ENCODE results near the gene APOBEC3H. TPM values are rescaled to one million over a fixed set of nuclear protein-coding genes. Genes with fewer than 3 reads are reported as not detected.

The APOBEC3H gene
- total RNA-seq, 1 donor from 2014 or later, result not detected

DNA sequence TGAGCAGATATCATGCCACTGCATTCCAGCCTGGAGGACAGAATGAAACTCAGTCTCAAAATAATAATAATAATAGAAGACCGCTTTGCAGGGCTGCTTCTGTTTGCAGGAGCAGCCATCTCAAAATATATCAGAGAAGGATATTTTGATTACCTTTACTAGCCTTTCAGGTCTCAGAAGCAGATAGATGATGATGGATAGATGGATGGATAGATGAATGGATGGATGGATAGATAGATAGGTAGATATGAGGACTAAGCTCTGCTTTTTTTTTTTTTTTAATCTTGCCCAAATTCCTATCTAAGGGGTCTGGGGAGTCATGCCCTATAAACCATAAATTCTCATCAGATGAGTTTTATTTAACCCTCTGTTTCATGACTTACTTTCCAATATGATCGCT lies 18.5 kb downstream of the APOBEC3H start:
- Mint-ChIP-seq H3K4me1 (peaks cover 43% of the 10 kb centered on the region), H3K27me3 (ENCODE audit: low read depth) (no peaks in the 10 kb centered on the region), H3K4me3 (no peak overlapping the region), H3K36me3 (no peaks in the 10 kb centered on the region), H3K27ac (no peak overlapping the region), H3K9me3 (no peaks in the 10 kb centered on the region)
- DNase-seq (ENCODE audit: low spot score in 2 of 2, unreplicated experiment in 2 of 2), result no peak
- TF ChIP-seq, protein P1, sequence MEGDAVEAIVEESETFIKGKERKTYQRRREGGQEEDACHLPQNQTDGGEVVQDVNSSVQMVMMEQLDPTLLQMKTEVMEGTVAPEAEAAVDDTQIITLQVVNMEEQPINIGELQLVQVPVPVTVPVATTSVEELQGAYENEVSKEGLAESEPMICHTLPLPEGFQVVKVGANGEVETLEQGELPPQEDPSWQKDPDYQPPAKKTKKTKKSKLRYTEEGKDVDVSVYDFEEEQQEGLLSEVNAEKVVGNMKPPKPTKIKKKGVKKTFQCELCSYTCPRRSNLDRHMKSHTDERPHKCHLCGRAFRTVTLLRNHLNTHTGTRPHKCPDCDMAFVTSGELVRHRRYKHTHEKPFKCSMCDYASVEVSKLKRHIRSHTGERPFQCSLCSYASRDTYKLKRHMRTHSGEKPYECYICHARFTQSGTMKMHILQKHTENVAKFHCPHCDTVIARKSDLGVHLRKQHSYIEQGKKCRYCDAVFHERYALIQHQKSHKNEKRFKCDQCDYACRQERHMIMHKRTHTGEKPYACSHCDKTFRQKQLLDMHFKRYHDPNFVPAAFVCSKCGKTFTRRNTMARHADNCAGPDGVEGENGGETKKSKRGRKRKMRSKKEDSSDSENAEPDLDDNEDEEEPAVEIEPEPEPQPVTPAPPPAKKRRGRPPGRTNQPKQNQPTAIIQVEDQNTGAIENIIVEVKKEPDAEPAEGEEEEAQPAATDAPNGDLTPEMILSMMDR (IDR thresholded peaks at IDR 0.05; ENCODE audit: unreplicated experiment), result no peak

DNA sequence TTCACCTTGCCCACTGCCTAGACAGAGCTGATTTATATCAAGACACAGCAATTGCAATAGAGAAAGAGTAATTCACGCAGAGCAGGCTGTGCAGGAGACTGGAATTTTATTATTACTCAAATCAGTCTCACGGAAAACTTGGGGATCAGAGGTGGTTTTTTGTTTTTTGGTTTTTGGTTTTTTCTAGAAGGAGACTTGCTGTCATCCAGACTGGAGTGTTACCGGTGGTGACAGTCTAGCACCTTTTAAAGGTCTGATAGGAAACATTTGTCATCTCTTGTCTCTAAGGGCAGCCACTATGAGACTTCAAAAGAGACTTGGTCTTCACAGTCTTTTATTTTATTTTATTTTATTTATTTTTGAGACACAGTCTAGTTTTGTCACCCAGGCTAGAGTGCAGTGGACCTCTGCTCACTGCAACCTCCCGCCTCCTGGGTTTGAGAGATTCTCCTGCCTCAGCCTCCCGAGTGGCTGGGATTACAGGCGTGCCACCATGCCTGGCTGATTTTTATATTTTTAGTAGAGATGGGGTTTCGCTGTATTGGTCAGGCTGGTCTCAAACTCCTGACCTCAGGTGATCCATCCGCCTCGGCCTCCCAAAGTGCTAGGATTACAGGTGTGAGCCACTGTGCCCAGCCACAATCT lies 19.1 kb downstream of the APOBEC3H start:
- no peaks in the 10 kb centered on the region for H3K27me3 Mint-ChIP-seq (ENCODE audit: low read depth)
- H3K4me1 Mint-ChIP-seq, result peaks cover 38% of the 10 kb centered on the region

DNA sequence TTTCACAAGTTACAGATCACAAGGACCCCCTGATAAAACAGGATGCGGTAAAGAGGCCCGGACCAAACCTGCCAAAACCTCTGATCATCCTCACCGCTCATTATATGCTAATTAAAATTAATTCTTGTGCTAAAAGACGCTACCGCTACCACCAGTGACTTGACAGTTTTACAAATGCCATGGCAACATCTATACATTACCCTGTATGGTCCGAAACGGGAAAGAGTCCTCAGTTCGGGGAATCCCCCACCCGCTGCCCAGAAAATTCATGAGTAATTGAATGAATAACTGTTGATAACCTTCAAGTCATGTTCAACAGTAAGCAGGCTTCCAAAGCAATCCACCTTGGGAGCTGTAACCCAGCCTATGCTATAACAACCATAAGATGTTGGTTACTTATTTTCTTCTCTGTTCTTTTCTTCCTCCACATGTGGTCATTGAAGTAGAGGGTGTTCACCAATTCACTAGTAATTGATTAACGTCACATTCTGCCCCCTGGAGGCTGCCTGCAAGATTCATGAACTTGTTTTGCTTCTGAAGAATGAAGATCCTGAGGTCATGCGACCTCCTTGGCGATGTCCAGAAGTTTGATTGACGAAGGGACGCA lies 20.6 kb downstream of the APOBEC3H start:
- H3K9me3 Mint-ChIP-seq, result no peaks in the 10 kb centered on the region
- H3K4me1 Mint-ChIP-seq, result peaks cover 29% of the 10 kb centered on the region
- H3K27me3 Mint-ChIP-seq (ENCODE audit: low read depth), result no peaks in the 10 kb centered on the region
- H3K27ac Mint-ChIP-seq, result no peak overlapping the region
- H3K36me3 Mint-ChIP-seq, result no peaks in the 10 kb centered on the region
- TF ChIP-seq, protein P1 (IDR thresholded peaks at IDR 0.05; ENCODE audit: unreplicated experiment), result no peak
- no peak overlapping the region for H3K4me3 Mint-ChIP-seq
- DNase-seq (ENCODE audit: low spot score in 2 of 2, unreplicated experiment in 2 of 2), result no peak

More for the DNA sequence above, 19.1 kb downstream of the APOBEC3H start:
- DNase-seq (ENCODE audit: low spot score in 2 of 2, unreplicated experiment in 2 of 2), result no peak
- no peaks in the 10 kb centered on the region for H3K36me3 Mint-ChIP-seq
- no peak overlapping the region for H3K27ac Mint-ChIP-seq
- no peak overlapping the region for H3K4me3 Mint-ChIP-seq
- H3K9me3 Mint-ChIP-seq, result no peaks in the 10 kb centered on the region
- TF ChIP-seq, protein P1 (IDR thresholded peaks at IDR 0.05; ENCODE audit: unreplicated experiment), result no peak

DNA sequence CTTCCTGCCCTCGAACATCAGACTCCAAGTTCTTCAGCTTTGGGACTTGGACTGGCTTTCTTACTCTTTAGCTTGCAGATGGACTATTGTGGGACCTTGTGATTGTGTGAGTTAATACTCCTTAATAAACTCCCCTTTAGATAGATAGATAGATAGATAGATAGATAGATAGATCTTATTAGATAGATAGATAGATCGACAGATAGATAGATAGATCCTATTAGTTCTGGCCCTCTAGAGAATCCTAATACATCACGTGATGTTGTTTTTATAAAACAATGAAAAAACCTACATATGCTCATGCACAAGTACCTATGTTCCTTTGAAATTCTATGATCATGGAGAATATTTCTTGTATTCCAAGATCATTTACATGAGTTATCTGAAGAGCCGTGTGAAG lies 23.9 kb downstream of the APOBEC3H start:
- no peak for DNase-seq (ENCODE audit: low spot score in 2 of 2, unreplicated experiment in 2 of 2)
- TF ChIP-seq, protein P1 (IDR thresholded peaks at IDR 0.05; ENCODE audit: unreplicated experiment), result no peak
- Mint-ChIP-seq H3K4me3 (no peak overlapping the region), H3K36me3 (no peaks in the 10 kb centered on the region), H3K4me1 (peaks cover 10% of the 10 kb centered on the region), H3K27me3 (ENCODE audit: low read depth) (no peaks in the 10 kb centered on the region), H3K9me3 (no peaks in the 10 kb centered on the region), H3K27ac (no peak overlapping the region)

DNA sequence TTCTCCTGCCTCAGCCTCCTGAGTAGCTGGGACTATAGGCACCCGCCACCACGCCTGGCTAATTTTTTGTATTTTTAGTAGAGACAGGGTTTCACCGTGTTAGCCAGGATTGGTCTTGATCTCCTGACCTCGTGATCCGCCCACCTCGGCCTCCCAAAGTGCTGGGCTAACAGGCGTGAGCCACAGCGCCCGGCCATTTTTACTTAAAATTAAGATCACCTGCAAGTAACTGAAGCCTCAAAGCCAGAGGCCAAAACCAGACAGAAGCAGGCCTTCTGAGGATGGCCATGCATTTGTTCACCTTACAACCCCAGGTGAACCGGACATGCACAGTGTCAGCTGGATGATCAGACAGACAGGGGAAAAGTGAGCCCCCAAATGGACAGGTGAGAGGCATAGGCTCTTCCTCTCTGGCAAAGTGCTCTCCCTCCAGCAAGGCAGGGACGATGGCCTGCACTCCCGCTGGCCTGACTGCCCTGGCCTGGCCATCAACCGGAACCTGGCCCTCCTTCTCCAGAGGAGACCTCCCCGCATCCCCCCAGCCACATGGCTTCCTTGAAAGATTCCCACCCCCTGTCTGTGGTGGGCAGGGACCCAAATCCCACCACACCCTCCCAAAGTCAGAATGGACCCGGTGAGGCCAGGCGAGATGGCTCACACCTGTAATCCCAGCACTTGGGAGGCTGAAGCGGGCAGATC lies 25.9 kb downstream of the APOBEC3H start:
- no peak overlapping the region for H3K27ac Mint-ChIP-seq
- H3K27me3 Mint-ChIP-seq (ENCODE audit: low read depth), result no peaks in the 10 kb centered on the region
- H3K4me1 Mint-ChIP-seq, result peaks cover 6% of the 10 kb centered on the region
- DNase-seq (ENCODE audit: low spot score in 2 of 2, unreplicated experiment in 2 of 2), result no peak
- TF ChIP-seq, protein P1 (IDR thresholded peaks at IDR 0.05; ENCODE audit: unreplicated experiment), result no peak
- H3K4me3 Mint-ChIP-seq, result no peak overlapping the region
- no peaks in the 10 kb centered on the region for H3K9me3 Mint-ChIP-seq
- H3K36me3 Mint-ChIP-seq, result no peaks in the 10 kb centered on the region
